ENCODE measurements around the gene ACSS2.

ACSS2 gene

GRCh38 chr20:34945315-34946077, 69.1 kb downstream of the ACSS2 start:
- DNase-seq (ENCODE audit: low read depth): no peak
- no peak overlapping the region for H3K4me3 ChIP-seq (ENCODE audit: low read depth, low read length)
- no peak for TF ChIP-seq CTCF (IDR thresholded peaks at IDR 0.05; ENCODE audit: insufficient read depth, low read depth, low read length, missing control alignments)

GRCh38 chr20:34946661-34947060, 70.2 kb downstream of the ACSS2 start:
- DNase-seq (ENCODE audit: low read depth): no peak
- no peak for TF ChIP-seq CTCF (IDR thresholded peaks at IDR 0.05; ENCODE audit: insufficient read depth, low read depth, low read length, missing control alignments)
- no peak overlapping the region for H3K4me3 ChIP-seq (ENCODE audit: low read depth, low read length)

- no peak for DNase-seq (ENCODE audit: low read depth)
- TF ChIP-seq CTCF (IDR thresholded peaks at IDR 0.05; ENCODE audit: insufficient read depth, low read depth, low read length, missing control alignments): no peak
- no peak overlapping the region for H3K4me3 ChIP-seq (ENCODE audit: low read depth, low read length)
Measured at GRCh38 chr20:34947336-34947735, 70.9 kb downstream of the ACSS2 start.

- DNase-seq (ENCODE audit: low read depth): no peak
- H3K4me3 ChIP-seq (ENCODE audit: low read depth, low read length): no peak overlapping the region
- TF ChIP-seq CTCF (IDR thresholded peaks at IDR 0.05; ENCODE audit: insufficient read depth, low read depth, low read length, missing control alignments): no peak
Measured at GRCh38 chr20:34948030-34948429, 71.6 kb downstream of the ACSS2 start.

GRCh38 chr20:34949120-34949519, 72.7 kb downstream of the ACSS2 start:
- H3K4me3 ChIP-seq (ENCODE audit: low read depth, low read length): no peak overlapping the region
- no peak for TF ChIP-seq CTCF (IDR thresholded peaks at IDR 0.05; ENCODE audit: insufficient read depth, low read depth, low read length, missing control alignments)
- DNase-seq (ENCODE audit: low read depth): no peak

GRCh38 chr20:34951252-34951651, 74.8 kb downstream of the ACSS2 start:
- TF ChIP-seq CTCF (IDR thresholded peaks at IDR 0.05; ENCODE audit: insufficient read depth, low read depth, low read length, missing control alignments): no peak
- DNase-seq (ENCODE audit: low read depth): peak; percentile 12
- H3K4me3 ChIP-seq (ENCODE audit: low read depth, low read length): no peak overlapping the region

GRCh38 chr20:34951652-34952051, 75.2 kb downstream of the ACSS2 start:
- DNase-seq (ENCODE audit: low read depth): no peak
- no peak for TF ChIP-seq CTCF (IDR thresholded peaks at IDR 0.05; ENCODE audit: insufficient read depth, low read depth, low read length, missing control alignments)

More at GRCh38 chr20:34951652-34952051, 75.2 kb downstream of the ACSS2 start:
- no peak overlapping the region for H3K4me3 ChIP-seq (ENCODE audit: low read depth, low read length)
